Measurements from ENCODE around the gene MPP3. TPM values are rescaled to one million over a fixed set of nuclear protein-coding genes. Genes with fewer than 3 reads are reported as not detected.

The MPP3 gene
- total RNA-seq, 1 experiment from 2014 or later, result 6.9 TPM

DNA sequence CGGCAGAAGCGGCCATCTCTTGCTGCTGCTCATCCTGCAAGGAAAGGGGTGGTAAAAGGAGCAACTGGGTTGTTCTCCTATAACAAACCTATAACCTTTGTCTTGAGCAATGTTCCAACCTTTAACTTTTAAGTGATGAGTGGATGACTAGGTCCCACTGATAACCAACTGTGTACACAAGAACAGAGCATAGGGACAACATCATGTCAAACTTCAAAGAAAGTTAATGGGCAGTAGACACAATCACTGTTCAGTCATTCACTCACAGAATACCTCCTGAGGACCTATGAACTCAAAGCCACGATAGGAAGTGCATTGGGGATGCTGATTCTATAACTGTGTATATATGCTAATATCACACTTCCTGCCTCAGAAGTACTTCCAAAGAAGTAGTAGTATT, 31.1 kb downstream of the MPP3 start:
- peaks cover 2 to 4% (median 4%) of the 10 kb centered on the region in 3 experiments; a peak in 5 of 7 replicates for H3K36me3 Mint-ChIP-seq (ENCODE audit: insufficient read depth in 1 of 3, low read depth in 3 of 3)
- peaks cover 13% of the 10 kb centered on the region; the same call in 1 of the 2 replicates for H3K4me1 ChIP-seq (ENCODE audit: insufficient read depth, low read length)
- no peak overlapping the region for H2AK5ac ChIP-seq (ENCODE audit: insufficient read length, low read length)
- no peak overlapping the region for H2AFZ ChIP-seq (ENCODE audit: low read length)
- no peak overlapping the region for H3K9ac ChIP-seq (ENCODE audit: extremely low read depth, insufficient read length, low read length)
- H3K14ac ChIP-seq (ENCODE audit: insufficient read depth, low read length), result no peak overlapping the region
- H2BK12ac ChIP-seq (ENCODE audit: insufficient read length, low read depth, low read length), result no peak overlapping the region
- no peak overlapping the region for H3K27ac ChIP-seq (ENCODE audit: insufficient read length, low read depth, low read length)
- H2BK5ac ChIP-seq (ENCODE audit: insufficient read length, low read length), result no peak overlapping the region
- H3K23me2 ChIP-seq (ENCODE audit: insufficient read length, low read depth, low read length, poor library complexity, severe bottlenecking), result no peaks in the 10 kb centered on the region
- H2BK120ac ChIP-seq (ENCODE audit: low read depth, low read length, poor library complexity, severe bottlenecking), result no peak overlapping the region
- H3K9me3 ChIP-seq (ENCODE audit: control insufficient read depth, low read depth, low read length), result no peaks in the 10 kb centered on the region
- no peak for DNase-seq
- no peak overlapping the region for H4K8ac ChIP-seq (replicated peaks; ENCODE audit: insufficient read length, low read depth, low read length)
- no peaks in the 10 kb centered on the region for H3K79me2 ChIP-seq (ENCODE audit: insufficient read depth, low read length)
- peaks cover 7% of the 10 kb centered on the region for H3K27me3 Mint-ChIP-seq (ENCODE audit: low read depth)
- WGBS (ENCODE audit: extremely low coverage, insufficient read length, low lambda C conversion rate), result no CpG with 5 or more reads among the region's 3 CpGs
- H3K79me1 ChIP-seq (ENCODE audit: insufficient read depth, low read depth, low read length, poor library complexity, severe bottlenecking), result no peaks in the 10 kb centered on the region
- no peaks in the 10 kb centered on the region for H4K20me1 ChIP-seq (ENCODE audit: control insufficient read depth, insufficient read depth, insufficient read length)
- no peak overlapping the region for H3K4me3 Mint-ChIP-seq
- no peak overlapping the region for H3K23ac ChIP-seq (ENCODE audit: insufficient read length, low read depth, low read length)
- no peak overlapping the region for H4K5ac ChIP-seq (ENCODE audit: insufficient read length, low read depth, low read length)
- H3K18ac ChIP-seq (ENCODE audit: insufficient read length, low read depth, low read length), result no peak overlapping the region
- H3K4me1 Mint-ChIP-seq, result peaks cover 33% of the 10 kb centered on the region in 2 experiments
- no peak overlapping the region for H3K4ac ChIP-seq (ENCODE audit: low read depth, low read length)
- peaks cover 17 to 19% of the 10 kb centered on the region in 2 experiments; a peak in 4 of 5 replicates for H3K9me3 Mint-ChIP-seq
- no peak overlapping the region for H2BK15ac ChIP-seq (ENCODE audit: low read depth, low read length)
- TF ChIP-seq, protein P1, sequence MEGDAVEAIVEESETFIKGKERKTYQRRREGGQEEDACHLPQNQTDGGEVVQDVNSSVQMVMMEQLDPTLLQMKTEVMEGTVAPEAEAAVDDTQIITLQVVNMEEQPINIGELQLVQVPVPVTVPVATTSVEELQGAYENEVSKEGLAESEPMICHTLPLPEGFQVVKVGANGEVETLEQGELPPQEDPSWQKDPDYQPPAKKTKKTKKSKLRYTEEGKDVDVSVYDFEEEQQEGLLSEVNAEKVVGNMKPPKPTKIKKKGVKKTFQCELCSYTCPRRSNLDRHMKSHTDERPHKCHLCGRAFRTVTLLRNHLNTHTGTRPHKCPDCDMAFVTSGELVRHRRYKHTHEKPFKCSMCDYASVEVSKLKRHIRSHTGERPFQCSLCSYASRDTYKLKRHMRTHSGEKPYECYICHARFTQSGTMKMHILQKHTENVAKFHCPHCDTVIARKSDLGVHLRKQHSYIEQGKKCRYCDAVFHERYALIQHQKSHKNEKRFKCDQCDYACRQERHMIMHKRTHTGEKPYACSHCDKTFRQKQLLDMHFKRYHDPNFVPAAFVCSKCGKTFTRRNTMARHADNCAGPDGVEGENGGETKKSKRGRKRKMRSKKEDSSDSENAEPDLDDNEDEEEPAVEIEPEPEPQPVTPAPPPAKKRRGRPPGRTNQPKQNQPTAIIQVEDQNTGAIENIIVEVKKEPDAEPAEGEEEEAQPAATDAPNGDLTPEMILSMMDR (conservative IDR thresholded peaks at IDR 0.05), result no peak
- H2BK20ac ChIP-seq (ENCODE audit: low read depth, low read length, poor library complexity, severe bottlenecking), result no peak overlapping the region
- H3K27me3 ChIP-seq (ENCODE audit: insufficient read depth, low read length), result no peaks in the 10 kb centered on the region
- H3K27ac Mint-ChIP-seq, result no peak overlapping the region
- H3T11ph ChIP-seq (ENCODE audit: low read length), result no peak overlapping the region
- no peak overlapping the region for H3K4me2 ChIP-seq (ENCODE audit: insufficient read depth, insufficient read length, low read length)
- H3K56ac ChIP-seq (ENCODE audit: insufficient read length, low read depth, low read length), result no peak overlapping the region
- H4K91ac ChIP-seq (ENCODE audit: insufficient read length, low read depth, low read length), result no peak overlapping the region

Data from H9 (cell line).